ENCODE measurements around the gene KIAA1586.

DNA sequence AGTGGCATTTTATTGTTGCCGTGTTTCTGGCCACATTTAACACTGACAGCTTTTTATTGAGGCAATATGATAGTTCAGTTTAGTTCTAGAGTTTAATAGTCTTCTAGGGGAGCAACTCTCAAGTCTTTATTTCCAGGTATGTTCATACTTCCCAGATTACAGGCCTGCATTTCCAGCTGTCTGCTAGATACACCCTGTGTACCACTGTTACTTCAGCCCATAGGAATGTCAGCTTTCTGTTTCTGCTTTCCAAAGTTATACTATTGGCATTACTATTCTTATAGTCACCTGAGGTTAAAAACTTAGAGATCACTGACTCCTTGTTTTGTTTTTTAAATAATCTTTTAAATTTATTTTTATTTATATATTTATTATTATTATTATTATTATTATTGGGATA is 51.1 kb downstream of the KIAA1586 start:
- TF ChIP-seq, protein P1, sequence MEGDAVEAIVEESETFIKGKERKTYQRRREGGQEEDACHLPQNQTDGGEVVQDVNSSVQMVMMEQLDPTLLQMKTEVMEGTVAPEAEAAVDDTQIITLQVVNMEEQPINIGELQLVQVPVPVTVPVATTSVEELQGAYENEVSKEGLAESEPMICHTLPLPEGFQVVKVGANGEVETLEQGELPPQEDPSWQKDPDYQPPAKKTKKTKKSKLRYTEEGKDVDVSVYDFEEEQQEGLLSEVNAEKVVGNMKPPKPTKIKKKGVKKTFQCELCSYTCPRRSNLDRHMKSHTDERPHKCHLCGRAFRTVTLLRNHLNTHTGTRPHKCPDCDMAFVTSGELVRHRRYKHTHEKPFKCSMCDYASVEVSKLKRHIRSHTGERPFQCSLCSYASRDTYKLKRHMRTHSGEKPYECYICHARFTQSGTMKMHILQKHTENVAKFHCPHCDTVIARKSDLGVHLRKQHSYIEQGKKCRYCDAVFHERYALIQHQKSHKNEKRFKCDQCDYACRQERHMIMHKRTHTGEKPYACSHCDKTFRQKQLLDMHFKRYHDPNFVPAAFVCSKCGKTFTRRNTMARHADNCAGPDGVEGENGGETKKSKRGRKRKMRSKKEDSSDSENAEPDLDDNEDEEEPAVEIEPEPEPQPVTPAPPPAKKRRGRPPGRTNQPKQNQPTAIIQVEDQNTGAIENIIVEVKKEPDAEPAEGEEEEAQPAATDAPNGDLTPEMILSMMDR (IDR thresholded peaks at IDR 0.05): no peak
- no peak for TF ChIP-seq POLR2A (IDR thresholded peaks at IDR 0.05)
- TF ChIP-seq POLR2AphosphoS5 (IDR thresholded peaks at IDR 0.05): no peak

Measured in sigmoid colon (tissue), 4 donors.